Chondrocyte (in vitro differentiated cells): ENCODE results near the gene GNG7. TPM values are rescaled to one million over a fixed set of nuclear protein-coding genes. Genes with fewer than 3 reads are reported as not detected.

Experiments used
- DNase-seq: peaks from one replicate; pipeline ENCODE4 v3.0.0; 2021; ENCODE audit warnings: mixed read lengths, low spot score
- H3K27ac Mint-ChIP-seq: one replicate; pipeline ENCODE4 v1.8.0; 2021; ENCODE audit warnings: mild to moderate bottlenecking, moderate library complexity, mixed read lengths; ENCODE audit not compliant: unreplicated experiment
- H3K27me3 Mint-ChIP-seq: 2 replicates; pipeline ENCODE4 v1.8.0; 2021; ENCODE audit warnings: low read depth, mixed read lengths
- H3K36me3 Mint-ChIP-seq: 2 replicates; pipeline ENCODE4 v1.8.0; 2021; ENCODE audit warnings: low read depth, mixed read lengths
- H3K4me1 Mint-ChIP-seq: 2 replicates; pipeline ENCODE4 v1.8.0; 2021; ENCODE audit warnings: low read depth, mild to moderate bottlenecking, mixed read lengths
- H3K4me3 Mint-ChIP-seq: one replicate; pipeline ENCODE4 v1.8.0; 2021; ENCODE audit warnings: mild to moderate bottlenecking, moderate library complexity, mixed read lengths; ENCODE audit not compliant: unreplicated experiment
- H3K9me3 Mint-ChIP-seq: 2 replicates; pipeline ENCODE4 v1.8.0; 2021; ENCODE audit warnings: low read depth, mixed read lengths
- CTCF ChIP-seq: fragments of 200-600 bp; sonication (generic); IDR thresholded peaks from 2 replicates; pipeline ENCODE4 v1.5.0; 2021; ENCODE audit warnings: antibody characterized with exemption, mild to moderate bottlenecking, moderate library complexity
- microRNA-seq: library from miRNA; unstranded; fragments of <30 nt; microRNA quantifications from one replicate; pipeline ENCODE4 v1.2.0, GENCODE V29; 2020; ENCODE audit warnings: borderline number of aligned reads
- total RNA-seq: library from RNA; stranded (reverse); gene quantifications from 3 replicates; pipeline ENCODE4 v1.2.1, GENCODE V29; 2021

Gene GNG7
- total RNA-seq, 1 donor from 2014 or later, result 1.9 TPM

- Mint-ChIP-seq H3K36me3 (no peaks in the 10 kb centered on the region), H3K27ac (peak overlapping the region; percentile 69), H3K9me3 (no peaks in the 10 kb centered on the region), H3K4me3 (peak overlapping the region; percentile 77), H3K27me3 (no peaks in the 10 kb centered on the region), H3K4me1 (peaks cover 17% of the 10 kb centered on the region)
- no peak for TF ChIP-seq CTCF
- peak; percentile 93 for DNase-seq
Observed at GRCh38 chr19:2462635-2463421, 239.7 kb downstream of the GNG7 start.

- TF ChIP-seq CTCF, result peak; percentile 44
- Mint-ChIP-seq H3K27ac (peak overlapping the region; percentile 59), H3K4me3 (peak overlapping the region; percentile 77), H3K36me3 (no peaks in the 10 kb centered on the region), H3K9me3 (no peaks in the 10 kb centered on the region), H3K4me1 (peaks cover 22% of the 10 kb centered on the region), H3K27me3 (no peaks in the 10 kb centered on the region)
- DNase-seq, result no peak
Observed at GRCh38 chr19:2461751-2462634, 240.5 kb downstream of the GNG7 start.

Small RNA genes within 50 kb of the gene (microRNA-seq; reads per million reads assigned to microRNA genes)
- gene MIR7850, result not detected

Other genes with a start within 250 kb of the GNG7 start
- 35.5 to 56.0 TPM (median 36.6 TPM) in 3 replicates for gene LMNB2, start 245.7 kb downstream of the GNG7 start, total RNA-seq
- 177 to 258 TPM (median 181 TPM) in 3 replicates for gene GADD45B, start 226.6 kb downstream of the GNG7 start, total RNA-seq
- 14.1 to 20.9 TPM (median 20.2 TPM) in 3 replicates for gene DIRAS1, start 18.7 kb upstream of the GNG7 start, total RNA-seq
- 28.2 to 34.0 TPM (median 32.7 TPM) in 3 replicates for gene SLC39A3, start 37.3 kb upstream of the GNG7 start, total RNA-seq
- gene SGTA, start 80.6 kb upstream of the GNG7 start, total RNA-seq, result 36.6 to 42.2 TPM (median 37.7 TPM) in 3 replicates
- 46.9 to 78.0 TPM (median 48.4 TPM) in 3 replicates for gene THOP1, start 82.8 kb upstream of the GNG7 start, total RNA-seq
- gene ZNF554, start 117.2 kb upstream of the GNG7 start, total RNA-seq, result 4.1 to 4.5 TPM (median 4.4 TPM) in 3 replicates
- gene ZNF555, start 138.8 kb upstream of the GNG7 start, total RNA-seq, result 7.4 to 9.2 TPM (median 8.5 TPM) in 3 replicates
- not detected in 3 replicates for gene ZNF556, start 164.6 kb upstream of the GNG7 start, total RNA-seq
- 2.2 to 2.9 TPM (median 2.2 TPM) in 3 replicates for gene ZNF57, start 198.2 kb upstream of the GNG7 start, total RNA-seq
- 2.9 to 4.1 TPM (median 3.6 TPM) in 3 replicates for gene ZNF77, start 242.3 kb upstream of the GNG7 start, total RNA-seq